C4-2B (cell line): Measurements from ENCODE around the gene INPP4B.

Experiments used
- ZFX ChIP-seq: fragments of 450-650 bp; IDR thresholded peaks from 2 replicates; pipeline ENCODE4 v1.6.1; 2017
- TF ChIP-seq, protein P1 (sequence below): fragments of 450-650 bp; conservative IDR thresholded peaks from 2 replicates; pipeline ENCODE4 v1.5.1; 2017; ENCODE audit warnings: mild to moderate bottlenecking

DNA sequence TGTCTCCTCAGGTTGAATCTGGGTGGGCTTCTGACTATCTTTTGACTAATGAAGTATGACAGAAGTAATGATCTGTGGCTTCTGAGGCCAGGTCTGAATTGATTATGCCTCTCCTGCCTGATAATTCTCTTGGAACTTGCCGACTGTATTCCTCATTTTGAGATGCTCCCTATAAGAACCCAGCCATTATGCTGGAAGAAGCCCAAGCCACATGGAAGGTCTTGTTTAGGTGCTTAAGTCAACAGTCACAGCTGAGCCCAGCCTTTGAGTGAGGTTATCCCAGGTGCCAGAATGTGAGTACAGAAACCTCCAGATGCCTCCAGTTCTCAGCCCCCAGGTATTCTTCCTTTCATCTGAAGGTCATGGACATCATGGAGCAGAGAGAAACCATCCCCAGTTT lies 753.2 kb downstream of the INPP4B start:
- TF ChIP-seq, protein P1, sequence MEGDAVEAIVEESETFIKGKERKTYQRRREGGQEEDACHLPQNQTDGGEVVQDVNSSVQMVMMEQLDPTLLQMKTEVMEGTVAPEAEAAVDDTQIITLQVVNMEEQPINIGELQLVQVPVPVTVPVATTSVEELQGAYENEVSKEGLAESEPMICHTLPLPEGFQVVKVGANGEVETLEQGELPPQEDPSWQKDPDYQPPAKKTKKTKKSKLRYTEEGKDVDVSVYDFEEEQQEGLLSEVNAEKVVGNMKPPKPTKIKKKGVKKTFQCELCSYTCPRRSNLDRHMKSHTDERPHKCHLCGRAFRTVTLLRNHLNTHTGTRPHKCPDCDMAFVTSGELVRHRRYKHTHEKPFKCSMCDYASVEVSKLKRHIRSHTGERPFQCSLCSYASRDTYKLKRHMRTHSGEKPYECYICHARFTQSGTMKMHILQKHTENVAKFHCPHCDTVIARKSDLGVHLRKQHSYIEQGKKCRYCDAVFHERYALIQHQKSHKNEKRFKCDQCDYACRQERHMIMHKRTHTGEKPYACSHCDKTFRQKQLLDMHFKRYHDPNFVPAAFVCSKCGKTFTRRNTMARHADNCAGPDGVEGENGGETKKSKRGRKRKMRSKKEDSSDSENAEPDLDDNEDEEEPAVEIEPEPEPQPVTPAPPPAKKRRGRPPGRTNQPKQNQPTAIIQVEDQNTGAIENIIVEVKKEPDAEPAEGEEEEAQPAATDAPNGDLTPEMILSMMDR, result no peak
- no peak for TF ChIP-seq ZFX
